HUES48 (cell line): Measurements from ENCODE around the gene KCNMB3.

Experiments
- H3K27ac ChIP-seq: one replicate; pipeline ENCODE4 v1.7.0; 2013; ENCODE audit warnings: low read depth, low read length, inconsistent platforms
- H3K27me3 ChIP-seq: 2 replicates; pipeline ENCODE4 v1.6.1; 2013; ENCODE audit warnings: mild to moderate bottlenecking, low read length; ENCODE audit not compliant: control insufficient read depth, insufficient read depth
- H3K36me3 ChIP-seq: 2 replicates; pipeline ENCODE4 v1.6.1; 2013; ENCODE audit warnings: low read length; ENCODE audit not compliant: control insufficient read depth, insufficient read depth
- H3K4me1 ChIP-seq: 2 replicates; pipeline ENCODE4 v1.6.1; 2013; ENCODE audit warnings: mild to moderate bottlenecking, low read length; ENCODE audit not compliant: control insufficient read depth, insufficient read depth
- H3K4me3 ChIP-seq: 2 replicates; pipeline ENCODE4 v1.5.1; 2013; ENCODE audit warnings: mild to moderate bottlenecking, low read depth, low read length
- H3K9ac ChIP-seq: 2 replicates; pipeline ENCODE4 v1.6.1; 2013; ENCODE audit warnings: mild to moderate bottlenecking, low read depth, low read length, moderate library complexity
- H3K9me3 ChIP-seq: 2 replicates; pipeline ENCODE4 v1.6.1; 2013; ENCODE audit warnings: low read length; ENCODE audit not compliant: control insufficient read depth, insufficient read depth

Gene KCNMB3

GRCh38 chr3:179250803-179251476, at the start of gene KCNMB3:
Gene KCNMB3, minus strand, starts transcription at chr3:179251114. Its CDS starts 124 bp downstream, at chr3:179250990.
- Histone ChIP-seq H3K9ac (no peak within 1 kb of the TSS), H3K36me3 (peaks cover 2% of the 10 kb centered on the region; the same call in 1 of the 2 replicates), H3K27me3 (no peaks in the 10 kb centered on the region), H3K9me3 (no peaks in the 10 kb centered on the region), H3K27ac (no peak within 1 kb of the TSS), H3K4me3 (no peak within 1 kb of the TSS), H3K4me1 (no peaks in the 10 kb centered on the region)

GRCh38 chr3:179299999-179300613, 49.2 kb upstream of the KCNMB3 start:
- no peak overlapping the region for H3K4me3 ChIP-seq
- H3K4me1 ChIP-seq: peaks cover 7% of the 10 kb centered on the region; the same call in 1 of the 2 replicates
- no peaks in the 10 kb centered on the region for H3K36me3 ChIP-seq
- H3K9me3 ChIP-seq: no peaks in the 10 kb centered on the region; the same call in 1 of the 2 replicates
- no peak overlapping the region for H3K9ac ChIP-seq
- H3K27me3 ChIP-seq: no peaks in the 10 kb centered on the region
- H3K27ac ChIP-seq: no peak overlapping the region

- Histone ChIP-seq H3K9ac (no peak overlapping the region), H3K4me1 (peaks cover 7% of the 10 kb centered on the region; the same call in 1 of the 2 replicates), H3K36me3 (no peaks in the 10 kb centered on the region), H3K27me3 (no peaks in the 10 kb centered on the region), H3K4me3 (no peak overlapping the region), H3K9me3 (no peaks in the 10 kb centered on the region; the same call in 1 of the 2 replicates), H3K27ac (no peak overlapping the region)
Measured at GRCh38 chr3:179299316-179299715, 48.4 kb upstream of the KCNMB3 start.

- no peak overlapping the region for H3K4me3 ChIP-seq
- H3K9ac ChIP-seq: no peak overlapping the region
- no peak overlapping the region for H3K27ac ChIP-seq
- no peaks in the 10 kb centered on the region for H3K9me3 ChIP-seq
- no peaks in the 10 kb centered on the region for H3K27me3 ChIP-seq
- H3K4me1 ChIP-seq: peaks cover 7% of the 10 kb centered on the region; the same call in 1 of the 2 replicates
- H3K36me3 ChIP-seq: no peaks in the 10 kb centered on the region
Measured at GRCh38 chr3:179297971-179298725, 47.2 kb upstream of the KCNMB3 start.

GRCh38 chr3:179292450-179292849, 41.5 kb upstream of the KCNMB3 start:
- no peak overlapping the region for H3K9ac ChIP-seq
- H3K4me1 ChIP-seq: peaks cover 7% of the 10 kb centered on the region; the same call in 1 of the 2 replicates
- no peak overlapping the region for H3K4me3 ChIP-seq
- H3K27ac ChIP-seq: no peak overlapping the region
- H3K27me3 ChIP-seq: no peaks in the 10 kb centered on the region
- no peaks in the 10 kb centered on the region for H3K36me3 ChIP-seq
- H3K9me3 ChIP-seq: no peaks in the 10 kb centered on the region

- H3K4me3 ChIP-seq: no peak overlapping the region
- no peaks in the 10 kb centered on the region for H3K4me1 ChIP-seq
- H3K9ac ChIP-seq: no peak overlapping the region
- H3K36me3 ChIP-seq: no peaks in the 10 kb centered on the region
- H3K27me3 ChIP-seq: no peaks in the 10 kb centered on the region
- no peaks in the 10 kb centered on the region for H3K9me3 ChIP-seq
- H3K27ac ChIP-seq: no peak overlapping the region
Measured at GRCh38 chr3:179289295-179289694, 38.4 kb upstream of the KCNMB3 start.

GRCh38 chr3:179288845-179289244, 37.9 kb upstream of the KCNMB3 start:
- Histone ChIP-seq H3K4me3 (no peak overlapping the region), H3K9me3 (no peaks in the 10 kb centered on the region), H3K36me3 (no peaks in the 10 kb centered on the region), H3K9ac (no peak overlapping the region), H3K27me3 (no peaks in the 10 kb centered on the region), H3K4me1 (no peaks in the 10 kb centered on the region), H3K27ac (no peak overlapping the region)

- H3K4me1 ChIP-seq: no peaks in the 10 kb centered on the region
- H3K9me3 ChIP-seq: no peaks in the 10 kb centered on the region
- H3K27ac ChIP-seq: no peak overlapping the region
- no peaks in the 10 kb centered on the region for H3K36me3 ChIP-seq
- no peak overlapping the region for H3K4me3 ChIP-seq
- H3K9ac ChIP-seq: no peak overlapping the region
- no peaks in the 10 kb centered on the region for H3K27me3 ChIP-seq
Measured at GRCh38 chr3:179286331-179286730, 35.4 kb upstream of the KCNMB3 start.

- Histone ChIP-seq H3K27ac (no peak overlapping the region), H3K36me3 (no peaks in the 10 kb centered on the region), H3K9me3 (no peaks in the 10 kb centered on the region), H3K27me3 (no peaks in the 10 kb centered on the region), H3K4me1 (no peaks in the 10 kb centered on the region), H3K9ac (no peak overlapping the region), H3K4me3 (no peak overlapping the region)
Measured at GRCh38 chr3:179281825-179282224, 30.9 kb upstream of the KCNMB3 start.

GRCh38 chr3:179279837-179280236, 28.9 kb upstream of the KCNMB3 start:
- H3K4me3 ChIP-seq: no peak overlapping the region
- H3K9ac ChIP-seq: no peak overlapping the region
- H3K27ac ChIP-seq: no peak overlapping the region
- H3K36me3 ChIP-seq: no peaks in the 10 kb centered on the region
- H3K9me3 ChIP-seq: no peaks in the 10 kb centered on the region
- H3K27me3 ChIP-seq: no peaks in the 10 kb centered on the region
- H3K4me1 ChIP-seq: no peaks in the 10 kb centered on the region
